Spleen (tissue), 11 donors: ENCODE results near the gene EMX2. TPM values are rescaled to one million over a fixed set of nuclear protein-coding genes. Genes with fewer than 3 reads are reported as not detected.

Source experiments
- DNase-seq: peaks from one replicate; pipeline ENCODE4 v3.0.0-alpha.2; 2020
- H3K27ac ChIP-seq, 8 donors: fragments of 200-600 bp; sonication (generic) in 7 of 8; 1 replicate in 4 of 8; 2 replicates in 4 of 8; pipeline versions ENCODE4 v1.5.0 to v1.8.0; 2016 to 2021; ENCODE audit warnings: inconsistent platforms in 4 of 8, mild to moderate bottlenecking in 4 of 8, moderate library complexity in 1 of 8
- H3K27me3 ChIP-seq, 7 donors: fragments of 200-600 bp; sonication (generic) in 6 of 7; replicated peaks in 1 of 7; 1 replicate in 4 of 7; 2 replicates in 3 of 7; pipeline versions ENCODE4 v1.5.0 to v1.8.0; 2016 to 2021; ENCODE audit warnings: inconsistent platforms in 3 of 7, mild to moderate bottlenecking in 1 of 7
- H3K36me3 ChIP-seq, 6 donors: fragments of 200-600 bp; sonication (generic) in 5 of 6; 1 replicate in 4 of 6; 2 replicates in 2 of 6; pipeline versions ENCODE4 v1.5.0 to v1.8.0; 2016 to 2021; ENCODE audit warnings: inconsistent platforms in 2 of 6
- H3K4me1 ChIP-seq, 6 donors: fragments of 200-600 bp; sonication (generic) in 5 of 6; 1 replicate in 3 of 6; 2 replicates in 3 of 6; pipeline versions ENCODE4 v1.5.0 to v1.8.0; 2016 to 2021; ENCODE audit warnings: inconsistent platforms in 3 of 6
- H3K4me3 ChIP-seq, 8 donors: fragments of 200-600 bp; sonication (generic) in 7 of 8; 1 replicate in 4 of 8; 2 replicates in 4 of 8; pipeline versions ENCODE4 v1.5.0 to v1.8.0; 2016 to 2021; ENCODE audit warnings: inconsistent platforms in 4 of 8, mild to moderate bottlenecking in 4 of 8, moderate library complexity in 2 of 8
- H3K9me3 ChIP-seq, 8 donors: fragments of 200-600 bp; sonication (generic) in 7 of 8; 1 replicate in 4 of 8; 2 replicates in 4 of 8; pipeline versions ENCODE4 v1.5.0 to v1.8.0; 2016 to 2021; ENCODE audit warnings: inconsistent platforms in 4 of 8
- POLR2A ChIP-seq, 3 donors: fragments of 450-650 bp; IDR thresholded peaks; one replicate each; pipeline ENCODE4 v1.5.1; 2017; ENCODE audit warnings: antibody characterized with exemption in 3 of 3, mild to moderate bottlenecking in 1 of 3
- POLR2AphosphoS5 ChIP-seq, 3 donors: sonication (generic); formaldehyde crosslinking; IDR thresholded peaks; one replicate each; pipeline ENCODE4 v1.5.1; 2017; ENCODE audit warnings: antibody characterized with exemption in 3 of 3
- WGBS, 5 donors: extraction: QIAGEN DNeasy Blood & Tissue Kit in 3 of 5; methylation state at CpG; one replicate each; pipeline versions ENCODE4 v1.1.5 to v1.1.7; 2013 to 2018; 5-methylcytosine and 5-hydroxymethylcytosine counted together
- intact Hi-C: fragments of 100-400 bp; cut with DNase I; formaldehyde crosslinking; loops from one replicate; pipeline ENCODE4 v1.15.0; 2023; ENCODE audit warnings: low total_unique reads
- polyA plus RNA-seq, 3 donors: library from polyadenylated mRNA; stranded (reverse); fragments of 200-250 nt; gene quantifications; one replicate each; pipeline ENCODE4 v1.2.1, GENCODE V29; 2013
- total RNA-seq, 7 donors: library from RNA; depleted of rRNA in 3 of 7; stranded (reverse); fragments of >200 nt in 3 of 7; fragmentation: NEBNext Ultra II Directional in 4 of 7; extraction: Animal tissue kit (Norgen Biotek cat#: 25700) in 4 of 7; gene quantifications; one replicate each; pipeline versions ENCODE4 v1.1.0 to v1.2.1, GENCODE V29; 2016 to 2021
- TF ChIP-seq, protein P1 (sequence below), 11 experiments: fragments of 200-600 bp in 7 of 11; fragments of 450-650 bp in 4 of 11; sonication (generic) in 4 of 11; IDR thresholded peaks in 8 of 11; conservative IDR thresholded peaks in 3 of 11; 1 replicate in 7 of 11; 2 replicates in 4 of 11; pipeline versions ENCODE4 v1.4.0 to v1.8.0; 2016 to 2021; ENCODE audit warnings: antibody characterized with exemption in 11 of 11, inconsistent platforms in 4 of 11, mild to moderate bottlenecking in 1 of 11
- donor health status: healthy with polysubstance abuse.
- donor health status: DM: no; HTN: no; CAD: no; lungs with moderate emphysema.
- donor health status: DM: no; HTN: no; CAD: no.
- donor health status: Bipolar disorder and iron deficiency.
- donor health status: healthy.
- donor health status: DM: no; HTN: no; CAD: no.
- donor health status: DM: yes; HTN: yes; CAD: no.

The EMX2 gene
- total and polyA plus RNA-seq, 10 donors = 0.06 TPM; not detected in 9

DNA sequence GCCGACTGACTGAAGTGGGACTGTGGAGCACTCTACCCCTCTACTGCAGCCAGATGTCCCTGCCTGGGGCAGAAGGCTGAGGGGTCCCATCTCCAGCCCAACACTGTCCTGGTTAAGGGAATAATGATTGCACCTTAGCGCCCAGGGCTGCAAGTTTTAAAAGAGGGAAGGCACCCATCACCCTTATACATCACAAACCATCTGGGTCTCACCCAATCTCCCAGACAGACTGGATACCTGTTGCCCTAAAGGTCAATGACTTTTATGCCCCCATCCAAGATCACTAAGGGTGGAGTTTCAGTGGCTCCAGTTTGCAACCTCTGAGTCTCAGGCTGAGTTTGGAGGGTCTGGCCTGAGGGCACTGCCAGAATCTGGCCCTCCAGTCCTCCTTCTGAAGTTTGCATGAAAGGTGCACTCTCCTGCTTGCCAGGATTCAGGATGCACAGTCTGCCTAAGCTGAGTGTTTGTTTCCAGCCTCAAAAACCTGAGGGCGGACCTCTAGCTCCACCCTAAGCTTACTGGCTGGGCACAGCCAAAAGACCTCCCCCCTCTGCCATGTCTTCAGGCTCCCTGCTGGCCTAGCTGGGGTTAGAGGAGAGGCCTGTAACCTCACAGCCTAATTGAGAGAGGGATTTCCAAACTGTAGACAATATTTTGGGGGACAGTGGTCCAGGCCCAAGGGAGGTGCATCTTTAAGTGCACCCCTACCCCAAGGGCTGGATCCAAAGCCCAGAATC lies 2.5 kb upstream of the EMX2 start:
- Histone ChIP-seq H3K27me3 (peaks cover 28 to 100% (median 100%) of the 10 kb centered on the region in 7 donors), H3K27ac (no peak overlapping the region), H3K36me3 (no peaks in the 10 kb centered on the region), H3K9me3 (no peaks in the 10 kb centered on the region), H3K4me1 (peaks cover 18 to 75% (median 55%) of the 10 kb centered on the region in 6 donors), H3K4me3 (no peak overlapping the region)
- 38 to 66% (median 44%) methylated on average over 2 to 3 of the region's 3 CpGs for WGBS, 5 donors
- TF ChIP-seq, protein P1, sequence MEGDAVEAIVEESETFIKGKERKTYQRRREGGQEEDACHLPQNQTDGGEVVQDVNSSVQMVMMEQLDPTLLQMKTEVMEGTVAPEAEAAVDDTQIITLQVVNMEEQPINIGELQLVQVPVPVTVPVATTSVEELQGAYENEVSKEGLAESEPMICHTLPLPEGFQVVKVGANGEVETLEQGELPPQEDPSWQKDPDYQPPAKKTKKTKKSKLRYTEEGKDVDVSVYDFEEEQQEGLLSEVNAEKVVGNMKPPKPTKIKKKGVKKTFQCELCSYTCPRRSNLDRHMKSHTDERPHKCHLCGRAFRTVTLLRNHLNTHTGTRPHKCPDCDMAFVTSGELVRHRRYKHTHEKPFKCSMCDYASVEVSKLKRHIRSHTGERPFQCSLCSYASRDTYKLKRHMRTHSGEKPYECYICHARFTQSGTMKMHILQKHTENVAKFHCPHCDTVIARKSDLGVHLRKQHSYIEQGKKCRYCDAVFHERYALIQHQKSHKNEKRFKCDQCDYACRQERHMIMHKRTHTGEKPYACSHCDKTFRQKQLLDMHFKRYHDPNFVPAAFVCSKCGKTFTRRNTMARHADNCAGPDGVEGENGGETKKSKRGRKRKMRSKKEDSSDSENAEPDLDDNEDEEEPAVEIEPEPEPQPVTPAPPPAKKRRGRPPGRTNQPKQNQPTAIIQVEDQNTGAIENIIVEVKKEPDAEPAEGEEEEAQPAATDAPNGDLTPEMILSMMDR (IDR thresholded peaks at IDR 0.05 in 8 of 11, conservative IDR thresholded peaks at IDR 0.05 in 3 of 11) = no peak
- TF ChIP-seq POLR2AphosphoS5 (IDR thresholded peaks at IDR 0.05) = no peak
- no peak for DNase-seq
- intact Hi-C loops = loop anchor here (10.0 kb wide), 1 partner anchor 145 kb away; no protein-coding TSS in a partner anchor

DNA sequence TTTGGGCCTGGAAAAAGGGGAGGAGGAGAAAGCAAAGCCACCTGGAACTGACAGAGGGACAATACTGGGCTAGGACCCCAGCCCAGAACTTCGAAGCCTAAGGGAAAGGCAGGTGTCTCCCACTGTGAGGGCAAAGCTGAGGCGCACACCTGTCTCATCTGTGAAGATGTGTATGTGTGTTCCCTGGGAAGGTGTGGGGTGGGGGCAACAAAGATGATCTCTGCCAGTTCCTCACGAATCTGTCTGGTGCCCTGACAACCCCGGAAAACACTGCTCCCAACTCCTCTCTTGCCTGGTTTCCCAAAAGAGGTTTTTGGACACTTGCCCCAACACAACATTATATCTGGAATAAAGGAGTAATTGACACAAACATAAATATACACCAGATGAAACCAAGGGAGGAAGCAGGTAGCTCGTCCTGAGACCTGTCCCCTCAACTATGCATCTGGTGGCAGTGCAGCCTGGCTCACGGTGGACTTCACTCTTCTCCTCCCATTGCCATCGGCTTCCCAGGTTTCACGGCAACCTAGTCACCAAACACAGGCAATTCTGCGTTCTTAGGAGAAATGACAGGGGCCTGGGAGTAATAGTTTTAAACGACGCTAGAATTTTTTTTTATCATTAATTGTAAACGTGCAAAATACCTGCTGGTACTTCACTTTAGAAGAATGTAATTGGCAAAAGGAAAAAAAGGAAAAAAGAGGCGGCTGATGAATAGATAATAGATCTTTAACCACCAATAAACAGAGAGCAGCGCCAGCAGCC lies 1.7 kb upstream of the EMX2 start:
- TF ChIP-seq, protein P1 (IDR thresholded peaks at IDR 0.05 in 8 of 11, conservative IDR thresholded peaks at IDR 0.05 in 3 of 11) = no peak
- TF ChIP-seq POLR2AphosphoS5 (IDR thresholded peaks at IDR 0.05) (no peak), POLR2A (IDR thresholded peaks at IDR 0.05) (no peak)
- peaks cover 17 to 75% (median 56%) of the 10 kb centered on the region in 6 donors for H3K4me1 ChIP-seq
- no peak overlapping the region for H3K4me3 ChIP-seq
- no peaks in the 10 kb centered on the region for H3K9me3 ChIP-seq
- peaks cover 28 to 100% (median 100%) of the 10 kb centered on the region in 7 donors for H3K27me3 ChIP-seq
- no peak overlapping the region for H3K27ac ChIP-seq
- 15 to 21% (median 19%) methylated on average over 14 of the region's 14 CpGs for WGBS, 5 donors
- intact Hi-C loops = loop anchor here (10.0 kb wide), 1 partner anchor 144 kb away; no protein-coding TSS in a partner anchor
- no peak for DNase-seq
- no peaks in the 10 kb centered on the region for H3K36me3 ChIP-seq

- H3K36me3 ChIP-seq = no peaks in the 10 kb centered on the region
- intact Hi-C loops = loop anchor here (10.0 kb wide), 1 partner anchor 143 kb away; no protein-coding TSS in a partner anchor
- H3K9me3 ChIP-seq = no peaks in the 10 kb centered on the region
- peak overlapping the region in 1 of 8 donors; percentile 22 for H3K4me3 ChIP-seq
- H3K27ac ChIP-seq = no peak overlapping the region
- no peak for DNase-seq
- TF ChIP-seq POLR2AphosphoS5 (IDR thresholded peaks at IDR 0.05) (peak in 1 of 3 donors; percentile 25), POLR2A (IDR thresholded peaks at IDR 0.05) (no peak)
- TF ChIP-seq, protein P1 (IDR thresholded peaks at IDR 0.05 in 8 of 11, conservative IDR thresholded peaks at IDR 0.05 in 3 of 11) = no peak
- peaks cover 17 to 75% (median 56%) of the 10 kb centered on the region in 6 donors for H3K4me1 ChIP-seq
- 6 to 11% (median 8%) methylated on average over 32 of the region's 32 CpGs for WGBS, 5 donors
- peaks cover 30 to 100% (median 100%) of the 10 kb centered on the region in 7 donors for H3K27me3 ChIP-seq
Measured at GRCh38 chr10:117541405-117541908, 1.1 kb upstream of the EMX2 start.
